Panc1 (cell line): ENCODE measurements around the gene SEC11C. TPM values are rescaled to one million over a fixed set of nuclear protein-coding genes. Genes with fewer than 3 reads are reported as not detected.

Experiments used
- ATAC-seq: fragments of 200-7000 bp; cut with Tn5 transposase; 2 replicates; pipeline ENCODE4 v1.9.1; 2020; ENCODE audit warnings: mild to moderate bottlenecking, moderate library complexity
- BruUV-seq: library from RNA; stranded (reverse); fragments of 400-500 nt; replicated peaks from 2 replicates; lab custom pipeline; 2021; lab: Mats Ljungman, UMichigan
- CTCF ChIA-PET: fragments of 300-600 bp; sonication (Branson Sonifier 250); formaldehyde crosslinking; loops from one replicate; lab custom pipeline; 2022; ENCODE audit warnings: antibody characterized with exemption; lab: Charles Lee
- POLR2A ChIA-PET: fragments of 300-600 bp; sonication (Branson Sonifier 250); formaldehyde crosslinking; loops from one replicate; lab custom pipeline; 2022; ENCODE audit warnings: antibody characterized with exemption; lab: Charles Lee
- DNase-seq: peaks from one replicate; pipeline ENCODE4 v3.0.0-alpha.2; 2010; ENCODE audit warnings: low read depth, low spot score
- H3K27ac ChIP-seq: 2 replicates; pipeline ENCODE4 v1.5.1; 2011; ENCODE audit warnings: mild to moderate bottlenecking, low read length, inconsistent platforms
- H3K27me3 ChIP-seq: fragments of 200-500 bp; sonication (Bioruptor generic); 2 replicates; pipeline ENCODE4 v1.6.0; 2014; ENCODE audit warnings: low read length, inconsistent platforms; ENCODE audit not compliant: control insufficient read depth, insufficient read depth
- H3K36me3 ChIP-seq: fragments of 200-500 bp; sonication (Bioruptor generic); 2 replicates; pipeline ENCODE4 v1.5.1; 2014; ENCODE audit warnings: inconsistent platforms, mild to moderate bottlenecking, low read length, moderate library complexity; ENCODE audit not compliant: control insufficient read depth, insufficient read depth
- H3K4me1 ChIP-seq: 2 replicates; pipeline ENCODE4 v1.5.1; 2011; ENCODE audit warnings: inconsistent platforms, mild to moderate bottlenecking, low read length, moderate library complexity; ENCODE audit not compliant: control insufficient read depth, insufficient read depth
- H3K4me3 ChIP-seq, 2 experiments: 2 replicates each; pipeline ENCODE4 v1.5.1; 2011 to 2012; ENCODE audit warnings: low read depth in 2 of 2, low read length in 2 of 2, mild to moderate bottlenecking in 2 of 2, inconsistent platforms in 1 of 2, moderate library complexity in 1 of 2
- H3K9me3 ChIP-seq: fragments of 200-500 bp; sonication (Bioruptor generic); 2 replicates; pipeline ENCODE4 v1.5.1; 2014; ENCODE audit warnings: low read depth, mild to moderate bottlenecking, inconsistent platforms, low read length, moderate library complexity; ENCODE audit not compliant: control insufficient read depth, insufficient read depth
- CTCF ChIP-seq: fragments of 450-650 bp; IDR thresholded peaks from 2 replicates; pipeline ENCODE4 v1.5.1; 2017; ENCODE audit warnings: mild to moderate bottlenecking
- POLR2AphosphoS5 ChIP-seq: IDR thresholded peaks from 2 replicates; pipeline ENCODE4 v1.6.1; 2012; ENCODE audit warnings: mild to moderate bottlenecking, low read depth, low read length, moderate library complexity
- REST ChIP-seq, 2 experiments: IDR thresholded peaks; 2 replicates each; pipeline ENCODE4 v1.6.1; 2011 to 2012; ENCODE audit warnings: low read depth in 2 of 2, control low read depth in 1 of 2, low read length in 1 of 2, mild to moderate bottlenecking in 1 of 2, moderate library complexity in 1 of 2; ENCODE audit not compliant: insufficient read depth in 1 of 2
- SIN3A ChIP-seq: IDR thresholded peaks from 2 replicates; pipeline ENCODE4 v1.6.1; 2012; ENCODE audit warnings: low read depth, mild to moderate bottlenecking, low read length, moderate library complexity, borderline replicate concordance; ENCODE audit not compliant: insufficient read depth
- TCF7L2 ChIP-seq: IDR thresholded peaks from 2 replicates; pipeline ENCODE4 v1.6.1; 2011; ENCODE audit warnings: mild to moderate bottlenecking, low read depth, low read length, inconsistent platforms
- in situ Hi-C: cut with HindIII; loops from 2 replicates; pipeline ENCODE4 v1.10.0; 2016; ENCODE audit warnings: low sequenced_read_pairs, low pct_unique_long_range_greater_than_20kb
- intact Hi-C: fragments of 100-400 bp; cut with micrococcal nuclease; formaldehyde crosslinking; loops from one replicate; pipeline ENCODE4 v1.10.0; 2022; ENCODE audit not compliant: unreplicated experiment
- total RNA-seq: library from RNA; stranded (reverse); gene quantifications from one replicate; pipeline ENCODE4 v1.2.1, GENCODE V29; 2021; ENCODE audit not compliant: unreplicated experiment

The SEC11C gene
- total RNA-seq, 1 experiment from 2014 or later, result 48.3 TPM

GRCh38 chr18:59114160-59114559, 25.5 kb upstream of the SEC11C start:
- no peak overlapping the region for H3K4me3 ChIP-seq
- H3K9me3 ChIP-seq, result no peaks in the 10 kb centered on the region
- no peak overlapping the region for H3K27ac ChIP-seq
- ATAC-seq (no peak), DNase-seq (no peak)
- in situ Hi-C loops (no loop called here), intact Hi-C loops (no loop called here)
- no TSS peak for BruUV-seq
- H3K36me3 ChIP-seq, result no peaks in the 10 kb centered on the region
- CTCF ChIA-PET, result no interaction called here
- no peaks in the 10 kb centered on the region for H3K4me1 ChIP-seq
- TF ChIP-seq POLR2AphosphoS5 (no peak), CTCF (no peak), SIN3A (no peak), REST (IDR thresholded peaks at IDR 0.05; ENCODE audit: insufficient read depth in 1 of 2, low read depth in 2 of 2, low read length in 1 of 2) (no peak), TCF7L2 (no peak)
- POLR2A ChIA-PET, result no interaction called here
- H3K27me3 ChIP-seq, result peaks cover 2% of the 10 kb centered on the region; the same call in 1 of the 2 replicates

GRCh38 chr18:59123588-59124369, 15.9 kb upstream of the SEC11C start:
- POLR2A ChIA-PET, result no interaction called here

More at GRCh38 chr18:59123588-59124369, 15.9 kb upstream of the SEC11C start:
- Histone ChIP-seq H3K4me1 (no peaks in the 10 kb centered on the region), H3K4me3 (no peak overlapping the region), H3K27me3 (peaks cover 4% of the 10 kb centered on the region; the same call in 1 of the 2 replicates), H3K9me3 (no peaks in the 10 kb centered on the region), H3K36me3 (no peaks in the 10 kb centered on the region), H3K27ac (no peak overlapping the region)
- in situ Hi-C loops (no loop called here), intact Hi-C loops (no loop called here)
- CTCF ChIA-PET, result no interaction called here
- TF ChIP-seq REST (IDR thresholded peaks at IDR 0.05; ENCODE audit: insufficient read depth in 1 of 2, low read depth in 2 of 2, low read length in 1 of 2), result no peak
- no peak for TF ChIP-seq SIN3A
- no peak for TF ChIP-seq POLR2AphosphoS5
- no peak for TF ChIP-seq CTCF
- TF ChIP-seq TCF7L2, result no peak
- DNase-seq (no peak), ATAC-seq (no peak)
- no TSS peak for BruUV-seq
